Gastroesophageal sphincter (tissue), 4 donors: ENCODE data around the gene POLN. TPM values are rescaled to one million over a fixed set of nuclear protein-coding genes. Genes with fewer than 3 reads are reported as not detected.

ENCODE experiments used
- ATAC-seq: fragments of 150-250 bp; one replicate; pipeline ENCODE4 v1.9.1; 2016; ENCODE audit warnings: mild to moderate bottlenecking, moderate library complexity
- H3K27ac ChIP-seq, 4 donors: fragments of 200-600 bp; sonication (generic) in 3 of 4; 1 replicate in 3 of 4; 2 replicates in 1 of 4; pipeline ENCODE4 v1.5.1; 2016 to 2019
- H3K27me3 ChIP-seq: fragments of 200-600 bp; sonication (generic); one replicate; pipeline ENCODE4 v1.5.1; 2019
- H3K36me3 ChIP-seq, 2 donors: fragments of 200-600 bp; sonication (generic); one replicate each; pipeline ENCODE4 v1.5.1; 2019; ENCODE audit warnings: control low read depth in 1 of 2
- H3K4me1 ChIP-seq, 3 donors: fragments of 200-600 bp; sonication (generic); 1 replicate in 2 of 3; 2 replicates in 1 of 3; pipeline ENCODE4 v1.5.1; 2016 to 2019; ENCODE audit warnings: control low read depth in 2 of 3
- H3K4me3 ChIP-seq, 2 donors: fragments of 200-600 bp; sonication (generic); one replicate each; pipeline ENCODE4 v1.5.1; 2019; ENCODE audit warnings: mild to moderate bottlenecking in 1 of 2, moderate library complexity in 1 of 2
- H3K9me3 ChIP-seq, 3 donors: fragments of 200-600 bp; sonication (generic); one replicate each; pipeline ENCODE4 v1.5.1; 2017 to 2019; ENCODE audit warnings: control low read depth in 2 of 3
- CTCF ChIP-seq, 4 experiments: fragments of 200-600 bp in 2 of 4; fragments of 450-650 bp in 2 of 4; sonication (generic) in 1 of 4; IDR thresholded peaks; one replicate each; pipeline ENCODE4 v1.5.1; 2017 to 2019; ENCODE audit warnings: antibody characterized with exemption in 4 of 4, mild to moderate bottlenecking in 2 of 4, moderate library complexity in 2 of 4
- EP300 ChIP-seq: sonication (generic); formaldehyde crosslinking; IDR thresholded peaks from one replicate; pipeline ENCODE4 v1.6.1; 2017; ENCODE audit warnings: antibody characterized with exemption, mild to moderate bottlenecking
- POLR2A ChIP-seq, 2 donors: fragments of 450-650 bp; IDR thresholded peaks; one replicate each; pipeline ENCODE4 v1.6.1; 2017; ENCODE audit warnings: antibody characterized with exemption in 2 of 2, mild to moderate bottlenecking in 2 of 2, moderate library complexity in 1 of 2
- POLR2AphosphoS5 ChIP-seq: sonication (generic); formaldehyde crosslinking; IDR thresholded peaks from one replicate; pipeline ENCODE4 v1.6.1; 2017; ENCODE audit warnings: antibody characterized with exemption
- WGBS, 2 donors: methylation state at CpG; one replicate each; pipeline ENCODE4 v1.1.5; 2018; ENCODE audit warnings: low coverage in 1 of 2; 5-methylcytosine and 5-hydroxymethylcytosine counted together
- total RNA-seq, 4 donors: library from RNA; depleted of rRNA; stranded (reverse); fragments of >200 nt; gene quantifications; one replicate each; pipeline ENCODE4 v1.1.0, GENCODE V29; 2016

The POLN gene
- total RNA-seq, 4 donors from 2014 or later: 1.5 to 4.6 (median 2.6) TPM

- Histone ChIP-seq H3K4me3 (no peak overlapping the region), H3K27me3 (no peaks in the 10 kb centered on the region), H3K27ac (no peak overlapping the region), H3K9me3 (peaks cover 0 to 13% (median 0%) of the 10 kb centered on the region in 3 donors), H3K4me1 (no peaks in the 10 kb centered on the region), H3K36me3 (peaks cover 0 to 12% of the 10 kb centered on the region in 2 donors)
- 77 to 80% methylated on average over 9 to 13 of the region's 20 CpGs for WGBS, 2 donors
- ATAC-seq: no peak
- TF ChIP-seq POLR2AphosphoS5: no peak
- TF ChIP-seq CTCF (IDR thresholded peaks at IDR 0.05): no peak
- TF ChIP-seq POLR2A (IDR thresholded peaks at IDR 0.05): no peak
- TF ChIP-seq EP300: no peak
These were observed 114.2 kb downstream of the POLN start for GRCh38 chr4:2127609-2128332.

DNA sequence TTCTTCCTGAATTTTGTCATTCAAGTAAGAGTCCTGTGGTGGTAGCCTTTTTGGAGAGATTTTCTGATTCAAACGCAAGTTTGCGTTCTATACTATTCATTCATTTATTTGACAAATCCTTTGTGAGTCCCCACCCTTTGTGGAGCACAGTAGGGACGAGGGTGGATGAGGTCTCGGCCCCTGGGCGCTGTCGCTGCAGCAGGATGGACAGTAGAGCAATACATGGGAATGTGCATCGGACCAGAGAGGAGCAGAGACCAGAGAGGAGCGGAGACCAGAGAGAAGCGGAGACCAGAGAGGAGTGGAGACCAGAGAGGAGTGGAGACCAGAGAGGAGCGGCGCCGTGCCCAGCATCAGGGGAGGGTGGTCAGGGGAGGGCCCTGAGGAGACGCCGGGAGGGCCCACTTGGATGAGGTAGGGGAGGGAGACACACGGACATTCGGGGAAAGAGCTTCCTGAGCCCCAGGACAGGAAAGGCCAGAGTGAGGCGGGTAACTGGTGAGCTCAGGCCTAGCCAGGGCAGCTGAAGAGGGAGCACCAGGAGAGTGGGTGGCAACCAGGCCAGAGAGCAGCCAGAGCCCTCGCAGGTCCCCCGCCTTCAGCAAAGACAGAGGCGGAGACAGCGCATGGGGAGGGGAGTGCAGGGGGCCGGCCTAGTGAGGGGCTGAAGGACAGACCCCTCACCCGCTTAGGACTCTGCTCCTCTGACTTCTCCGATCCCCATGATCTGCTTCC, 115.4 kb downstream of the POLN start:
- TF ChIP-seq POLR2AphosphoS5 (no peak), EP300 (no peak), POLR2A (IDR thresholded peaks at IDR 0.05) (no peak), CTCF (IDR thresholded peaks at IDR 0.05) (no peak)
- Histone ChIP-seq H3K36me3 (peaks cover 0 to 12% of the 10 kb centered on the region in 2 donors), H3K9me3 (peaks cover 0 to under 1% (median 0%) of the 10 kb centered on the region in 3 donors), H3K27ac (no peak overlapping the region), H3K27me3 (no peaks in the 10 kb centered on the region), H3K4me1 (no peaks in the 10 kb centered on the region), H3K4me3 (no peak overlapping the region)
- WGBS, 2 donors: 71 to 93% methylated on average over 12 of the region's 24 CpGs
- no peak for ATAC-seq

DNA sequence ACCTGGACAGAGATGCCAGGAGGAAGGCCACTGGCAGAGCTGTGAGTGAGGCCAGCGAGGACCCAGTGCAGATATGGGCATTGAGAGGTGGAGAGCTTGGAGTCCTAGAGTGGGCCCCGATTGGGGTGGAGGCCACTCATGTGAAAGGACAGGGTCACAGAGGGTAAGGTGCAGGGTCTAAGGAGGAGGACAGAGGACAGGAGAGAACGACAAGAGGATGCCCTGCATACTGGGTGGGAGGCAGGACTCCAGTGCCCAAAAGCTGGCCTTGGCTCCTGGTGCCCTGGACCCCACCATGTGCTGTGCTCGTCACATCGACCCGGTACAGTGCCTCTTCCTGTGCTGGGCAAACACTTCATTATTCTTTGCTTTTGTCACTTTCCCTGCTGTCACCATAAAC, 116.1 kb downstream of the POLN start:
- Histone ChIP-seq H3K27ac (no peak overlapping the region), H3K36me3 (peaks cover 0 to 12% of the 10 kb centered on the region in 2 donors), H3K9me3 (no peaks in the 10 kb centered on the region), H3K27me3 (no peaks in the 10 kb centered on the region), H3K4me3 (no peak overlapping the region), H3K4me1 (no peaks in the 10 kb centered on the region)
- WGBS, 2 donors: 79 to 83% methylated on average over 3 to 6 of the region's 6 CpGs
- ATAC-seq: no peak
- TF ChIP-seq POLR2A (IDR thresholded peaks at IDR 0.05): no peak
- no peak for TF ChIP-seq CTCF (IDR thresholded peaks at IDR 0.05)
- no peak for TF ChIP-seq POLR2AphosphoS5
- no peak for TF ChIP-seq EP300

- no peak for ATAC-seq
- no peaks in the 10 kb centered on the region for H3K4me1 ChIP-seq
- no peaks in the 10 kb centered on the region for H3K27me3 ChIP-seq
- H3K27ac ChIP-seq: no peak overlapping the region
- H3K36me3 ChIP-seq: peaks cover 0 to 12% of the 10 kb centered on the region in 2 donors
- 91 to 93% methylated on average over 3 to 4 of the region's 4 CpGs for WGBS, 2 donors
- TF ChIP-seq CTCF (IDR thresholded peaks at IDR 0.05): no peak
- no peaks in the 10 kb centered on the region for H3K9me3 ChIP-seq
- no peak overlapping the region for H3K4me3 ChIP-seq
These were observed 116.9 kb downstream of the POLN start for GRCh38 chr4:2125023-2125422.
